Prostate gland (tissue), 2 donors: Measurements from ENCODE around the gene KRT2.

Experiments
- POLR2A ChIP-seq: fragments of 450-650 bp; IDR thresholded peaks from one replicate; pipeline ENCODE4 v1.6.1; 2016; ENCODE audit warnings: antibody characterized with exemption, mild to moderate bottlenecking
- TF ChIP-seq, protein P1 (sequence below), 4 experiments: fragments of 200-600 bp in 2 of 4; fragments of 450-650 bp in 2 of 4; sonication (generic) in 2 of 4; IDR thresholded peaks; 1 replicate in 3 of 4; 2 replicates in 1 of 4; pipeline ENCODE4 v1.5.1; 2016 to 2019; ENCODE audit warnings: antibody characterized with exemption in 4 of 4, mild to moderate bottlenecking in 2 of 4, moderate library complexity in 2 of 4

DNA sequence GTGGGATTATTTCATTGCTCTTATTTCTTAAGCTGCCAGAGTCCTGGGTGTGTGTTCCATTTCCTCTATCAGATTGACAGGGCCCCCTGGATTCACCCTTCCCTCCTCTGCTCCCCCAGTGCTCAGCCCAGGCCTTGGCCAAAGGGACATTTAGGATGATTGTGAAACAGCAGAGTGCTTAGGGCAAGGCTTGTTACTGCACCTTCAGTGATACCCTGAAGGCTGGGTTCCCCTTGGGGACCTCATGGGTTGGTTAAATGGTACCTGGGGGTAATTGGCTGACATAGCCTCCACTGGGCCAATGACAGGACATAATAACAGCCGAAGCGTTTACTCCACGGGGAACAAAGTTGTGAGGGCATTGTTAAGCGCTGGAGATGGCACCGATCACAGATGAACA is 49.5 kb downstream of the KRT2 start:
- no peak for TF ChIP-seq POLR2A
- TF ChIP-seq, protein P1, sequence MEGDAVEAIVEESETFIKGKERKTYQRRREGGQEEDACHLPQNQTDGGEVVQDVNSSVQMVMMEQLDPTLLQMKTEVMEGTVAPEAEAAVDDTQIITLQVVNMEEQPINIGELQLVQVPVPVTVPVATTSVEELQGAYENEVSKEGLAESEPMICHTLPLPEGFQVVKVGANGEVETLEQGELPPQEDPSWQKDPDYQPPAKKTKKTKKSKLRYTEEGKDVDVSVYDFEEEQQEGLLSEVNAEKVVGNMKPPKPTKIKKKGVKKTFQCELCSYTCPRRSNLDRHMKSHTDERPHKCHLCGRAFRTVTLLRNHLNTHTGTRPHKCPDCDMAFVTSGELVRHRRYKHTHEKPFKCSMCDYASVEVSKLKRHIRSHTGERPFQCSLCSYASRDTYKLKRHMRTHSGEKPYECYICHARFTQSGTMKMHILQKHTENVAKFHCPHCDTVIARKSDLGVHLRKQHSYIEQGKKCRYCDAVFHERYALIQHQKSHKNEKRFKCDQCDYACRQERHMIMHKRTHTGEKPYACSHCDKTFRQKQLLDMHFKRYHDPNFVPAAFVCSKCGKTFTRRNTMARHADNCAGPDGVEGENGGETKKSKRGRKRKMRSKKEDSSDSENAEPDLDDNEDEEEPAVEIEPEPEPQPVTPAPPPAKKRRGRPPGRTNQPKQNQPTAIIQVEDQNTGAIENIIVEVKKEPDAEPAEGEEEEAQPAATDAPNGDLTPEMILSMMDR (IDR thresholded peaks at IDR 0.05), result no peak
